Measurements from ENCODE around the gene FAM193B.
"Not testable (repeated sequence)": the region's sequence is repeated elsewhere in the genome, so short reads cannot be mapped to it uniquely, and the experiment has no call there.

The FAM193B gene

GRCh38 chr5:177539411-177539810 lies 15.0 kb downstream of the FAM193B start:
- no peak for DNase-seq (ENCODE audit: insufficient read length, low spot score)
- no peak for FAIRE-seq

DNA sequence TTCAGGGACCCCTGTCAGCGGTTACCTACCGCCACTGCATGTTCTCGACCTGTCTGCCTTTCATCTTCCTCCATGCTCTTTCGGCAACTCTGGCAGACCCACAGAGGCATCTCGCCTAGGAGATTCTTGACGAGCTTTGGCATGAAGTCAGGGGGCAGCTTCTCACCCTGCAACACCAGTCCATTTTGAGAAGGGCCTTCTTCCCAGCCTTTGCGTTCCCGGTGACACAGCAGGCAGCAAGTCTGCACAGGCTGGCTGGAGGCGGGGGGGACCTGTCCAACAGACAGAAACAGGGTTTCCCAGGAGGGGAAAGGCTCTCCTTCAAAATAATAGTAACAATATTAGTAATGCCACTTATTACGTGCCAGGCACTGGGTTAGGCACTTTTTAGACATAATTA lies 15.5 kb downstream of the FAM193B start:
- no peak for FAIRE-seq
- DNase-seq (ENCODE audit: insufficient read length, low spot score): no peak

GRCh38 chr5:177537389-177538361 lies 16.7 kb downstream of the FAM193B start:
- FAIRE-seq (no peak), DNase-seq (ENCODE audit: insufficient read length, low spot score) (no peak)

GRCh38 chr5:177536386-177536785 lies 18.0 kb downstream of the FAM193B start:
- FAIRE-seq (no peak), DNase-seq (ENCODE audit: insufficient read length, low spot score) (no peak)

DNA sequence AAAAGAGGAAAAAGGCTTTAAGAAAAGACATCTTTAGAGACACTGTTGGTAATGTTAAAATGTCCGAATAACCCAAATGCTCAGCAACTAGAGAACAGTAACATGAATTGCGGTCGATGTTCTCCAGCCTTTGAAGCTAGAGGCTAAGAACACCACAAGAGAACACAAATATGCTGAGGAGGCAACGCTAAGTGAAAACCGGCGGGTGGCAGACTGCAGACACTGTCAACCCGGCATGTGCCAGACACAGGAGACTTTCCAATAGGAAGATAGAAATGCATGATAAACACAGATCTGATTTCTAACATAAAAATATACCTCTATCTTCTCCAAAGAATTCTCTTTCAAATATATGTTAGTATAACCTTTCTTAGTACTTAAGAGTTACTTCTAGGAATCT lies 19.2 kb downstream of the FAM193B start:
- DNase-seq (ENCODE audit: insufficient read length, low spot score): no peak
- no peak for FAIRE-seq

DNA sequence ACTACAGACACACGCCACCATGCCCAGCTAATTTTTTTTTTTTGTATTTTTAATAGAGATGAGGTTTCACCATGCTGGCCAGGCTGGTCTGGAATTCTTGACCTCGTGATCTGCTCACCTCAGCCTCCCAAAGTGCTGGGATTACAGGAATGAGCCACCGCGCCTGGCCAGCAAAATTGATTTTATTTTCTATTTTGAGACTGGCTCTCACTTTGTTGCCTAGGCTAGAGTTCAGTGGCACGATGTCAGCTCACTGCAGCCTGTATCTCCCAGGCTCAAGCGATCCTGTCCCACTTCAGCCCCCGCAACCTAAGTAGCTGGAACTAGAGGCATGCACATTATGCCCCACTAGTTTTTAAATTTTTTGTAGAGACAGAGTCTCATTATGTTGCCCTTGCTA lies 19.9 kb downstream of the FAM193B start:
- not testable (repeated sequence) for FAIRE-seq; DNase-seq (ENCODE audit: insufficient read length, low spot score)

DNA sequence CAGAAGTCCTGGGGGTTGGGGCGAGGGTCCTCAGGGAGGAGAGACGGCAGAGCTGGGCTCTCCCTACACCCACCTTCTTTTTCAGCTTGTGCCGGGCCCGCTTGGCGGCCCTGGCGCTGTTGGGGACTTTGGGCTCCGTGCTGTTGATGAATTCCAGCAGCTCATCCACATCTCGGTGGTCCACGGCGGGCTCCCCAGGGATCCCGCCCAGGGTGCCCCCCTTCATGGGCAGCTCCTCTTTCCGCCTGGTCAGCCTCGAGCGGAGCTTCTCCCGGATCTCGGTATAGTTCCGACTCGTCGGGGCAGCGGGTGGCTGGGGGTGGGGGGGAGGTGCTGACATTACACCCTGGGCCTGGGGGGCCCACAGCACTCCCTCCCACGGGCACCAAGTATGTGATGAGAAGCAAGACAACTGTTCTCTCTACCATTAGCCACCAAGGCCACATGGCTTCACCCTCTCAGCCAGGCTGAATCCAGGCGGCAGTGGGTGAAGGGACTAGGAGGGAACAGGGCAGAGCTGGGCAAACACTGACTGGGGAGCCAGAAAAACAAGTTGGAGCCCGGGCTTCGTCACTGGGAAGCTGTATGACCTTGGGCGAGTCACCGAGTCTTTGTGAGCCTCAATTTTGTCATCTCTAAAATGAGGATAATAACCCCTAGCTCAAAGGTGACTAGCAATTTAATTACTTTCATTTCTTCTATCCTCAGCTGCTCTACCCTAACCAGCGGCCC lies 23.0 kb downstream of the FAM193B start:
- no peak for FAIRE-seq
- no peak for DNase-seq (ENCODE audit: insufficient read length, low spot score)

GRCh38 chr5:177530638-177531037 lies 23.7 kb downstream of the FAM193B start:
- FAIRE-seq (no peak), DNase-seq (ENCODE audit: insufficient read length, low spot score) (no peak)

DNA sequence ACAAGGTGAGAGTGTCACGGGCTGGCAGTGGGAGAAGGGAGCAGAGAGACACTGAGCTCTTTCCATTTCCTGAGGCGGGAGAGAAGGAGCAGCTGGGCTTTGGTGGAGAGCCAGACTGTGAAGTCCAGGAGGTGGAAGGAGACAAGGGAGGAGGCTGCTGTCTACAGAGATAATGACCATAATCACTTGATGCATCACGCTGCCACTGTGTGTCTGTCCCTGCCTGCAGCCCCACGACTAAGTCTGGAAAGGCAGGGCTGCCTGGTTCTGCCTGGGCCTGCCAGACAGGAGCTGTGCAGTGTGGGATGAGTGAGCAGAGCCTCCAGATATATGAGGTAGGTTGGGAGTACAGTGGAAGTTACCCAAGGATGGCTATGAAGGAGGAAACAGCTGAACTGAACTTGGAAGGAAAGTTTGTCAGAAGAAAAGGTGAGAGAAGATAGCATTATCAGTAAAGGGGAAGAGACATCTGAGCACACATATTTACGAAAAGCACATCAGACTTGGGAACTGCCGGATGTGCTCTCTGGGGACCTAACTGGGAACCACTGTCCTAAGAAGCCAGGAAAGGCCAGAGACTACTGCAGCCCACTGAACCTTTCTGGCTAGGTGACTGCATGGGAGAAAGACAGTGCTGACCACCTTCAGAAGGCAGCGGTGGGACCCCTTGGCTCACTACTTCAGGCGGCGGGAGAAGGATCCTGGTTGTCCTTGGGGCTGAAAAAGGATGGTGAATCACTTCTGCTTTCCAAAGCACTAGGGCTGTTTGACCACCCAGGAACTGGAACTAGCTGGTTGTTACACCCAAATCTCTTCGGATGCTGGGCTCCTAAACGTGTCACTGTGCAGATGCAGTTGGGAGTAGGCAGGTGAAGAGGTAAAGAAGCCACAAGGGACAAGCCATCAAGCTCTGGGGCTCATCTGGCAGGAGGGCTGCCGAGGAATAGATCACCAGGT lies 24.8 kb downstream of the FAM193B start:
- FAIRE-seq (no peak), DNase-seq (ENCODE audit: insufficient read length, low spot score) (no peak)

DNA sequence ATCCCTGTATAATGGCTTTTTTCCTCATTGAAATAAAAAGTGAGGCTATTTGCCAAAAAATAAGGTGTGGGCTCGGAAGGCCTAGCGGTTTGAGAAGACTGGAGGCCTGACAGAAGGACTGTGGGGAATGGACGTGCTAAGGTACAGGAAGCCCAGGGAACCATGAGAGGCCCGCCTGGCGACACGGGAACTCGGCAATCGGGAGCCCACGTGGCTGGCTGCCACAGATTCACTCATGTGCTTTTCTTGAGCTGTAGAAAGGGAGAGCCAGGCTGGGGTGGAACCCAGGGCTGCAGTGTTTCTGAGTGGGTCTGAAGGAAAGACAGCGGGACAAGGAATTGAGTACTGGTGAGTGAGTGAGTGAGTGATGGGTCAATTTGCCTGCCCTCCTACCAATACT lies 25.7 kb downstream of the FAM193B start:
- no peak for DNase-seq (ENCODE audit: insufficient read length, low spot score)
- no peak for FAIRE-seq

- FAIRE-seq (no peak), DNase-seq (ENCODE audit: insufficient read length, low spot score) (no peak)
Observed at GRCh38 chr5:177527595-177527994, 26.8 kb downstream of the FAM193B start.

- FAIRE-seq (no peak), DNase-seq (ENCODE audit: insufficient read length, low spot score) (no peak)
Observed at GRCh38 chr5:177526791-177527190, 27.6 kb downstream of the FAM193B start.

DNA sequence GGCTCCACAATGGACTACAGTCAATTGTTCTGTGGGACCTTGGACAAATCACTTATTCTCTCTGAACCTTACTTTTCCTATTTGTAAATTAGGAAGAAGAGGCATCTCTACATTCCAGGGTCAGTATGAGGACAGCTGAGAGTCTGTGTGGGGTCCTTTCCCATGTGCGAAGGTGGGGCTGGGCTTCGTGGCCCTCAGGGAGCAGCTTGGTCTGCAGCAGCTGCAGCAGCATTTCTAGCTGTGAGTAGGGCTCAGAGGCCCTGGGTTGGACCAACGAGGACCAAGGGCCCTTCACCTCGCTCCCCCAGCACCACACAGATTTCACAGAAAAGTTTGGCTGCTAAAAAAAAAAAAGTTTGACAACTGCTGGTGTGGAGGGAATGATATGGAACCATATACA lies 28.2 kb downstream of the FAM193B start:
- DNase-seq (ENCODE audit: insufficient read length, low spot score) (no peak), FAIRE-seq (no peak)

DNA sequence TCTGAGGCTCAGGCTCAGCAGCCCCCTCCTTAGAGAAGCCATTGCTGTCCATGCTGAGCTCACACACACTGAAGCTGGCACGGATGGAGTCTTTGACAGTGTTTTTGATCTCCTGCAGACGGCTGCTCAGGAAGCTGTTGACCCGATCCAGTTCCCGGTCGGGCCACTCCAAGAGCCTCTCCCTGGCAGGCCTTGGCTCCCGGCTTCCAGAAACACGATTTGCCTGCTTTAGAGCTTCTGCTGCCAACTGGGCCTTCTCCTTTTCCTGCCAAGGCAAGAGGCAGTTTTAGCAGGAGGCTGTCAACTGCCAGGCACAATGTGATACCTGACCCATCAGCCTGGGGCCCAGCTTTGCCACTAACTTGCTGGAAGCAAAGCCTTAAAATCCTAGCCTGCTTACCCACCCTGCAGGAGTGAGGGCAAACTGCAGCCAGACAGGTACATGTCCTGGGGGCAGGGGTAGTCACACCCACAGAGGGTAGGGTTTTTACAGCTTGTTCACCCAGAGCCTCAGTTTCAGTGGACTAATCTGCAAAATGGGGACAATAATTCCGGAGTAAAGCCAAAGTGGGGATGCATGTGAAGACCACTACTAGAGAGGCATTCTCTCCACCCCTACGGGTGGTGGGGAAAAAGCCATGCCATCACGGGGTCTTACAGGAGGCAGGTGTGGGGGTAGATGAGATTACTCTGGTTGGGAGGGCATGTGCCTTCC lies 29.3 kb downstream of the FAM193B start:
- FAIRE-seq (no peak), DNase-seq (ENCODE audit: insufficient read length, low spot score) (no peak)

DNA sequence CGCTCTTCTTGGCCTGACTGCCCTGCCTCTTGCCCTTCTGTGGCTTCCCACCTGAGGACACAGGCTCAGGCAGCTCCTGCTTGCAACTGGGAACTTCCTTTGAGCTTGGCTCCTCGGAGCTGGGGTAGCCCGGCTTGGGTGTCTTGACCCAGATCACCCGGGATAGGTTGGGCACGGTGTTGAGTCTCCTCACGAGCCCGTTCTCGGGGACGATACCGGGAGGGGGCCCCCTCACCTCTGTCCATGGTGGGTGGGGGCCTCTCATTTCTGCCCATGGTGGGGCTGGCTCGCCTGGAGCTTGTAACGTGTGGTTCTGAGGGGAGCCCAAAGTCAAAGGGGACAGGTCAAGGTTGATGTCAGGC lies 29.8 kb downstream of the FAM193B start:
- FAIRE-seq: no peak
- DNase-seq (ENCODE audit: insufficient read length, low spot score): no peak

GRCh38 chr5:177523711-177524538 lies 30.4 kb downstream of the FAM193B start:
- FAIRE-seq (no peak), DNase-seq (ENCODE audit: insufficient read length, low spot score) (no peak)

- FAIRE-seq (no peak), DNase-seq (ENCODE audit: insufficient read length, low spot score) (no peak)
Observed at GRCh38 chr5:177520916-177521513, 33.3 kb downstream of the FAM193B start.

DNA sequence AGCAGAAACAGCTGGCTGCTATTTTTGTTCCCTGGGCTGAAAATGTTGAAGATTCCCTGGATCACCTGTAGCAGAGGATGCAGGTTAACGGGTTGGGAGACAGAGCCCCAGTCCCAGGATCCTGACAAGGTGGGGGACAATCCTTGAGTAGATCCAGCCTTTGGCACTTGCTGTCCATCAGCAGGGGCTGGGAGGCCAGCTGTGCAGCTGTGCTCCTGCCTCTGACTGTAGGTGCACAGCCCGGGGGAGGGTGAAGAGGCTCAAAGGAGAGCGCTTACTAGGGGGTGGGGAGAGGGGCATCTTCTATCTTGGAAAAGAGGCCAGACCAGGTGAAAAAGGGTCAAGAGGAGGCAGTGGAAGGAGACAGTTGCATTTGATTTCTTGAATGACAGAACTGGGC lies 34.1 kb downstream of the FAM193B start:
- no peak for FAIRE-seq

More for the DNA sequence above, 34.1 kb downstream of the FAM193B start:
- DNase-seq (ENCODE audit: insufficient read length, low spot score): no peak
